GM10266 (cell line): ENCODE measurements around the gene FOXJ1.

ENCODE experiments used
- DNase-seq: peaks from one replicate; pipeline ENCODE4 v3.0.0; 2012; ENCODE audit errors: extremely low spot score
- CTCF ChIP-seq: IDR thresholded peaks from 2 replicates; pipeline ENCODE4 v1.5.1; 2012; ENCODE audit warnings: mild to moderate bottlenecking, low read depth; ENCODE audit not compliant: control insufficient read depth, insufficient read depth; ENCODE audit errors: missing control alignments

FOXJ1 gene

GRCh38 chr17:76138896-76139752 lies 1.9 kb downstream of the FOXJ1 start:
- TF ChIP-seq CTCF: no peak
- DNase-seq: no peak

DNA sequence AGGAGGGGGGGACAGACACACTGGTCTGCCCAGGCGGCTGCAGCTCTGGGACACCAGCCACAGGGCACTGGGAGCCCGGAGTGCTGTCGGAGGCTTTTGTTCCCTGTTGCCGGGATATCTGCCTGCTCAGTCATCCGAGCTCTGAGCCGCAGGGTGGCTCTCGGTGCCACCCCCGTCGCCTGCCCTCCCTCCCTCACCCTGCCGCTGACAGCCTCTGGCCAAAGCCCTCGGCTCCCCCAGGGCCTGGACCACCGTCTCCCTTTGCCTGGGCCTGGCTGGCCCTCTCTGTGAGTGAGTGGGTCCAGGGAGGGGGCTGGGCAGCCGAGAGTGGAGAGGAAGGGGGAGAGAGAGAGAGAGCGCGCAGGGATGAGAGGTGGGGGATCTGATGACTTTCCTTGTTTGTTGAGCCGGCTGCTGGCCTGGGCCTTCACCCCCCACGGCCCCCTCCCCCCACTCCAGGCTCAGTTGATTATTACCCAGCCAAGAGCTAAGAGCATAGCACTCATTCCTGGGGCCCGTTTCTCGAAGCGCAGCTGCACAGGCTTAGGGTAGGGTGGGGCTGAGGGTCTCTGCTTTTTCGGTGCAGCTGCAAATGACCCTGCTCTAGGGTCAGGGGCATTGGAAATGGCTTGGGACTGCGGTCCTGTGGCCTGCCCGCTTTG lies 2.7 kb downstream of the FOXJ1 start:
- no peak for TF ChIP-seq CTCF
- no peak for DNase-seq

GRCh38 chr17:76137351-76138233 lies 3.5 kb downstream of the FOXJ1 start:
- no peak for TF ChIP-seq CTCF
- DNase-seq: no peak

GRCh38 chr17:76137001-76137350 lies 4.1 kb downstream of the FOXJ1 start:
- DNase-seq: no peak
- no peak for TF ChIP-seq CTCF

DNA sequence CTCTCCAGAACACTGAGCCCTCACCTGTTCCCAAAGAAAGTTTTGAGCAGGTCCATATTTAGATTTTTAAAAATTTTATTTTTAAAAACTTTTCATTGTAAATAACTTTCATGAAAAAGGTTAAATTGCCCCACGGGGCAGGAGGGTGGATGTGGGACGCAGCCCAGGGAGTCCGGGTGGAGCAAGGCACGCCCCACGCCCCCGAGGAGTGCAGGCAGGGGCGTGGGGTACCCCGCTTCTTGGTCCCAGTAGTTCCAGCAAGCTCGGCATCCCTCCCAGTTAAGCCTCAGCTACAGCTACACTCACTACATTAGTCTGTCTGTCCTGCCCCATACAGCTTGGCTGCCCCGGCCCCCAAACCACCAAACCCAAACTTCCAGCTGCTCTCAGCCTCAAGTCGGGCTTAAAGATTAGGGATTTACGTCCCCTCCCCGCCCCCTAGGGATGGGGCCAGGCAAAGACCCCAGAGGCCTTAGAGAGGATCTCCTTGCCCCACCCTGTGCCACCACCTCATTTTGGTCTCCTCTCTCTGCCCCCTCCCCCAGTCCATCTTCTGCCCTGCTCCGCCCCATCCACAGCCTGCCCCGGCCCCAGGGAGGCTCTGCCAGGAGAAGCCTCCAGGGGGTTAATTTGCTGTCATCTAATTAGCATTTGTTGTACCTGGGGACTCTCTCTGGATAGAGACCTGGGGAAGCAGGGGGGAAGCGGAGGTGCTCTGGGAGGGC lies 4.6 kb downstream of the FOXJ1 start:
- DNase-seq: no peak
- no peak for TF ChIP-seq CTCF

GRCh38 chr17:76135810-76136188 lies 5.2 kb downstream of the FOXJ1 start:
- DNase-seq: no peak
- TF ChIP-seq CTCF: no peak
